GM12892 (cell line): ENCODE data around the gene GPC5.
"Not testable (repeated sequence)": the region's sequence is repeated elsewhere in the genome, so short reads cannot be mapped to it uniquely, and the experiment has no call there.

Experiments used
- POLR2A ChIP-seq: IDR thresholded peaks from 2 replicates; pipeline ENCODE4 v1.6.1; 2011; ENCODE audit warnings: low read depth, low read length, control low read depth
- POLR2AphosphoS5 ChIP-seq: IDR thresholded peaks from 2 replicates; pipeline ENCODE4 v1.6.1; 2011; ENCODE audit warnings: low read depth, low read length, control low read depth
- TAF1 ChIP-seq: IDR thresholded peaks from 2 replicates; pipeline ENCODE4 v1.6.1; 2011; ENCODE audit warnings: low read depth, mild to moderate bottlenecking, control low read depth, low read length, borderline replicate concordance

DNA sequence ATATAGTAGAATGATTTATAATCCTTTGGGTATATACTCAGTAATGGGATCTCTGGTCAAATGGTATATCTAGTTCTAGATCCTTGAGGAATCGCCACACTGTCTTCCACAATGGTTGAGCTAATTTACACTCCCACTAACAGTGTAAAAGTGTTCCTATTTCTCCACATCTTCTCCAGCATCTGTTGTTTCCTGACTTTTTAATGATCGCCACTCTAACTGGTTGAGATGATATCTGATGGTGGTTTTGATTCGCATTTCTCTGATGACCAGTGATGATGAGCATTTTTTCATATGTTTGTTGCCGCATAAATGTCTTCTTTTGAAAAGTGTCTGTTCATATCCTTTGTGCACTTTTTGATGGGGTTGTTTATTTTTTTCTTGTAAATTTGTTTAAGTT is 1140.7 kb downstream of the GPC5 start:
- not testable (repeated sequence) for TF ChIP-seq TAF1, POLR2A, POLR2AphosphoS5
